ENCODE results near the gene PYDC1. TPM values are rescaled to one million over a fixed set of nuclear protein-coding genes. Genes with fewer than 3 reads are reported as not detected.

The PYDC1 gene
- total RNA-seq, result not detected

- peaks cover 19% of the 10 kb centered on the region for H3K4me1 Mint-ChIP-seq (ENCODE audit: low read depth)
- ChIA-PET POLR2A (interaction anchor here (0.6 to 1.2 kb wide), 2 partner anchors 37 to 167 kb away, joined by 3 to 4 read pairs; partner anchors contain the start of gene FUS), CTCF (interaction anchor here (0.8 to 1.2 kb wide), 3 partner anchors 73 to 166 kb away, joined by 3 to 5 read pairs (median 4); no protein-coding TSS in a partner anchor)
- H3K27ac Mint-ChIP-seq, result no peak within 1 kb of the TSS
- intact Hi-C loops (cut with micrococcal nuclease), result loop anchor here (5.0 kb wide), 1 partner anchor 51 kb away; no protein-coding TSS in a partner anchor
- peak within 1 kb of the TSS; percentile 37 for H3K4me3 Mint-ChIP-seq
- no peaks in the 10 kb centered on the region for H3K9me3 Mint-ChIP-seq
- no peak for DNase-seq
- H3K27me3 Mint-ChIP-seq, result peaks cover 50% of the 10 kb centered on the region
- no peaks in the 10 kb centered on the region for H3K36me3 Mint-ChIP-seq
Observed at GRCh38 chr16:31216422-31217135, at the start of gene PYDC1. Gene PYDC1, minus strand, starts transcription at chr16:31217135. Its CDS starts 107 bp downstream, at chr16:31217028.

GRCh38 chr16:31265329-31266245 lies 48.7 kb upstream of the PYDC1 start:
- Mint-ChIP-seq H3K4me1 (ENCODE audit: low read depth) (peaks cover 46% of the 10 kb centered on the region), H3K36me3 (no peaks in the 10 kb centered on the region), H3K27ac (peak overlapping the region; percentile 85), H3K4me3 (peak overlapping the region; percentile 28), H3K27me3 (peaks cover under 1% of the 10 kb centered on the region), H3K9me3 (no peaks in the 10 kb centered on the region)
- DNase-seq, result peak; percentile 91
- intact Hi-C loops (cut with micrococcal nuclease), result loop anchor here (1.0 to 5.0 kb wide), 3 partner anchors 12 to 89 kb away; partner anchors contain the start of genes ITGAX and PYDC1
- ChIA-PET POLR2A (no interaction called here), CTCF (interaction anchor here (0.7 kb wide), 1 partner anchor 33 kb away, joined by 3 read pairs; no protein-coding TSS in a partner anchor)

- H3K9me3 Mint-ChIP-seq, result no peaks in the 10 kb centered on the region
- H3K36me3 Mint-ChIP-seq, result no peaks in the 10 kb centered on the region
- intact Hi-C loops (cut with micrococcal nuclease), result no loop called here
- no peak overlapping the region for H3K4me3 Mint-ChIP-seq
- H3K4me1 Mint-ChIP-seq (ENCODE audit: low read depth), result peaks cover 37% of the 10 kb centered on the region
- POLR2A ChIA-PET, result interaction anchor here (1.1 kb wide), 1 partner anchor 612 kb away, joined by 3 read pairs; no protein-coding TSS in a partner anchor
- CTCF ChIA-PET, result interaction anchor here (0.6 to 0.7 kb wide), 2 partner anchors 57 to 183 kb away, joined by 3 read pairs; no protein-coding TSS in a partner anchor
- peaks cover 3% of the 10 kb centered on the region for H3K27me3 Mint-ChIP-seq
- DNase-seq, result no peak
- no peak overlapping the region for H3K27ac Mint-ChIP-seq
Observed at GRCh38 chr16:31262084-31262483, 45.1 kb upstream of the PYDC1 start.

GRCh38 chr16:31260136-31260931 lies 43.4 kb upstream of the PYDC1 start:
- Mint-ChIP-seq H3K27me3 (peaks cover 6% of the 10 kb centered on the region), H3K9me3 (no peaks in the 10 kb centered on the region), H3K4me1 (ENCODE audit: low read depth) (peaks cover 23% of the 10 kb centered on the region), H3K4me3 (peak overlapping the region; percentile 21), H3K36me3 (no peaks in the 10 kb centered on the region), H3K27ac (no peak overlapping the region)
- no peak for DNase-seq
- CTCF ChIA-PET, result no interaction called here
- POLR2A ChIA-PET, result no interaction called here
- intact Hi-C loops (cut with micrococcal nuclease), result no loop called here

GRCh38 chr16:31258366-31258765 lies 41.4 kb upstream of the PYDC1 start:
- ChIA-PET POLR2A (no interaction called here), CTCF (no interaction called here)
- Mint-ChIP-seq H3K4me1 (ENCODE audit: low read depth) (peaks cover 25% of the 10 kb centered on the region), H3K36me3 (no peaks in the 10 kb centered on the region), H3K9me3 (no peaks in the 10 kb centered on the region), H3K4me3 (no peak overlapping the region), H3K27me3 (peaks cover 6% of the 10 kb centered on the region), H3K27ac (no peak overlapping the region)
- intact Hi-C loops (cut with micrococcal nuclease), result no loop called here
- DNase-seq, result no peak

GRCh38 chr16:31256466-31256865 lies 39.5 kb upstream of the PYDC1 start:
- CTCF ChIA-PET, result no interaction called here
- peaks cover 30% of the 10 kb centered on the region for H3K4me1 Mint-ChIP-seq (ENCODE audit: low read depth)
- peaks cover 6% of the 10 kb centered on the region for H3K27me3 Mint-ChIP-seq
- no peaks in the 10 kb centered on the region for H3K36me3 Mint-ChIP-seq
- intact Hi-C loops (cut with micrococcal nuclease), result no loop called here
- H3K27ac Mint-ChIP-seq, result no peak overlapping the region
- H3K9me3 Mint-ChIP-seq, result no peaks in the 10 kb centered on the region
- POLR2A ChIA-PET, result no interaction called here
- no peak overlapping the region for H3K4me3 Mint-ChIP-seq
- DNase-seq, result no peak

- Mint-ChIP-seq H3K27me3 (peaks cover 3% of the 10 kb centered on the region), H3K9me3 (no peaks in the 10 kb centered on the region), H3K4me3 (peak overlapping the region; percentile 50), H3K36me3 (no peaks in the 10 kb centered on the region), H3K27ac (peak overlapping the region; percentile 87), H3K4me1 (ENCODE audit: low read depth) (peaks cover 29% of the 10 kb centered on the region)
- POLR2A ChIA-PET, result interaction anchor here (0.6 kb wide), 1 partner anchor 10 kb away, joined by 3 read pairs; no protein-coding TSS in a partner anchor
- intact Hi-C loops (cut with micrococcal nuclease), result loop anchor here (1.0 kb wide), 1 partner anchor 12 kb away; no protein-coding TSS in a partner anchor
- CTCF ChIA-PET, result interaction anchor here (0.6 kb wide), 1 partner anchor 42 kb away, joined by 3 read pairs; no protein-coding TSS in a partner anchor
- DNase-seq, result peak; percentile 78
Observed at GRCh38 chr16:31253642-31254045, 36.7 kb upstream of the PYDC1 start.

- no peaks in the 10 kb centered on the region for H3K36me3 Mint-ChIP-seq
- intact Hi-C loops (cut with micrococcal nuclease), result no loop called here
- no peak for DNase-seq
- H3K27ac Mint-ChIP-seq, result peak overlapping the region; percentile 59
- POLR2A ChIA-PET, result no interaction called here
- H3K4me1 Mint-ChIP-seq (ENCODE audit: low read depth), result peaks cover 29% of the 10 kb centered on the region
- no peaks in the 10 kb centered on the region for H3K9me3 Mint-ChIP-seq
- H3K4me3 Mint-ChIP-seq, result no peak overlapping the region
- CTCF ChIA-PET, result no interaction called here
- H3K27me3 Mint-ChIP-seq, result peaks cover 2% of the 10 kb centered on the region
Observed at GRCh38 chr16:31251435-31251834, 34.5 kb upstream of the PYDC1 start.

GRCh38 chr16:31250782-31251384 lies 33.9 kb upstream of the PYDC1 start:
- Mint-ChIP-seq H3K27ac (peak overlapping the region; percentile 59), H3K9me3 (no peaks in the 10 kb centered on the region), H3K4me1 (ENCODE audit: low read depth) (peaks cover 29% of the 10 kb centered on the region), H3K4me3 (no peak overlapping the region), H3K36me3 (no peaks in the 10 kb centered on the region), H3K27me3 (peaks cover 2% of the 10 kb centered on the region)
- intact Hi-C loops (cut with micrococcal nuclease), result no loop called here
- ChIA-PET CTCF (no interaction called here), POLR2A (no interaction called here)
- no peak for DNase-seq

- POLR2A ChIA-PET, result no interaction called here
- Mint-ChIP-seq H3K9me3 (no peaks in the 10 kb centered on the region), H3K4me3 (no peak overlapping the region), H3K36me3 (no peaks in the 10 kb centered on the region), H3K27me3 (peaks cover 2% of the 10 kb centered on the region), H3K4me1 (ENCODE audit: low read depth) (peaks cover 20% of the 10 kb centered on the region), H3K27ac (no peak overlapping the region)
- intact Hi-C loops (cut with micrococcal nuclease), result no loop called here
- DNase-seq, result no peak
- CTCF ChIA-PET, result interaction anchor here (1.0 to 1.3 kb wide), 3 partner anchors 13 to 212 kb away, joined by 3 to 4 read pairs (median 3); no protein-coding TSS in a partner anchor
Observed at GRCh38 chr16:31248344-31248743, 31.4 kb upstream of the PYDC1 start.

GRCh38 chr16:31246296-31246695 lies 29.4 kb upstream of the PYDC1 start:
- ChIA-PET CTCF (no interaction called here), POLR2A (no interaction called here)
- no peak overlapping the region for H3K27ac Mint-ChIP-seq

More at GRCh38 chr16:31246296-31246695, 29.4 kb upstream of the PYDC1 start:
- intact Hi-C loops (cut with micrococcal nuclease), result no loop called here
- no peak for DNase-seq
- Mint-ChIP-seq H3K9me3 (no peaks in the 10 kb centered on the region), H3K4me1 (ENCODE audit: low read depth) (peaks cover 8% of the 10 kb centered on the region), H3K4me3 (no peak overlapping the region), H3K27me3 (peaks cover 2% of the 10 kb centered on the region), H3K36me3 (no peaks in the 10 kb centered on the region)
